Measurements from ENCODE around the gene FKTN.
"Not testable (repeated sequence)": the region's sequence is repeated elsewhere in the genome, so short reads cannot be mapped to it uniquely, and the experiment has no call there.

The FKTN gene

DNA sequence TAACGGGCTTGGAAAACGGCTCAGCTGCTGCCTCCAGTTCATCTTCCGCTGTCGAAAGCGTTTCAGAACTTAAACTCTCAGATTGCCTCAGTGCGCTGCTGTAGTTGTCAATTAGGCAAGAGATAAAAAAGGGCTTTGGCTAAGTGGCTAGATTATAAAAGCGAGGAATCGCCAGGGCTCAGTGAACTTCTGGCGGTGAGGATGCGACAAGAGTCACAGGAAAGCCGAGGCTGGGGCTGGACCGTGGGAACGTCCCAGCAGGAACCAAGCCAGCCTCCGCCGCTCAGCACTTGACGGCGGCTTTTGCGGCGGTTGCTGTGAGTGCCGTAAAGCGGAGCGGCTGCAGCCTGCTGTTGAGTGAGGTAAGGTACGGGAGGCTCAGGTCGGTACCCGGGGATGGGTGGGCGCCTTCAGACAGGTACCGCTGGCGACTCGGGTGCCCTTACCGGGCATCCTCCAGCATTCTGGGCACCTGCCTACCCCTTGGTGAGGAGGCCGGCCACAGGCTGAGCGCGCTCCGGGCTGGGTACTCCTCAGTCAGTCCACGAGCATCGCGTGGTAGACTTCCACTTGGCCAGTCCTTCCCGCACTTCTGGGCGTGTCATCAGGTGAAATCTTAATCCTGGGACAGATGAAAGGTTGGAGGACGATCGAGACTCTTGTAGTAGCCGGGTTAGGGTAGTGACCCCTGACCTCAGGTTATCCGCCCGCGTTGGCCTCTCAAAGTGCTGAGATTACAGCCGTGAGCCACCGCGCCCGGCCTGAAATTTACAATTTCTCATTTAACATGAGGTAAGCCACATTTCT, at the start of gene FKTN:
FKTN (plus strand) TSS at position 328 of the 807 bp plus-strand sequence. CDS start 16,902 bp downstream, outside the sequence.
- peak; percentile 84 for DNase-seq

DNA sequence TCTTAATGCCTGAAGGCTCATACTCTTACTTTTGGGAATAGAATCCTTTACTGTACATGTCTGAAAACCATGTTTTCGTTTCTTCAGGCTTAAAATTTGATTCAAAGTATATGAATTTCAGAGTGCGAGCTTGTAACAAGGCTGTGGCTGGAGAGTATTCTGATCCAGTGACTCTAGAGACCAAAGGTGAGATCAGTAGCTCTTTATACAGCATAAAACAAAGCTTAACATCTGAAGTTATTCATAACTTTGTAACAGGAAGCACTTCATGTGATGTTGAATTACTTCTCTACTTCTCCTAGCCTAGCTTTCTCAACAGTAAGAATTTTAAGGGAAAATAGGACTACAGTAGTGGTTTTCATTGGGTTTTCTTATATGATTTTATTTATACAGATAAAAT, 49.4 kb upstream of the FKTN start:
- DNase-seq = no peak

DNA sequence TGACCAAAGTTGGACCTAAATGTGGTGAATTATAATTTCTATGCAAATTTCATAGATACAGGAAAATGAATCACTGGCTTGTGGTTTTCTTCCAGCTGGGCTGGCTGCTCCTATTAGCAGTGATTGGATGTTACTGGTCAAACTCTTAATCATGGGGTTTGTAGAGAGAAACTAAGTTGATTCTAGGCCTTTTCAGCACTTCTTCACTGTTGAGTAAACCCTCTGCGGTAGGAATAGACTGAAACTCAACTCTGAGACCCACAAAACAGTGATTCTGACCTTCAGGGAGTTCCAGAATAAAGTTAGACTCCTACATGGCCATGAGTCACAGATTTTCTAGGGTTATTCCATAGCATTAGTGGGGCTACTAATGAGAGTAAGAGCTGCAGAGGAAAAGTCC, 47.9 kb upstream of the FKTN start:
- peak; percentile 82 for DNase-seq

DNA sequence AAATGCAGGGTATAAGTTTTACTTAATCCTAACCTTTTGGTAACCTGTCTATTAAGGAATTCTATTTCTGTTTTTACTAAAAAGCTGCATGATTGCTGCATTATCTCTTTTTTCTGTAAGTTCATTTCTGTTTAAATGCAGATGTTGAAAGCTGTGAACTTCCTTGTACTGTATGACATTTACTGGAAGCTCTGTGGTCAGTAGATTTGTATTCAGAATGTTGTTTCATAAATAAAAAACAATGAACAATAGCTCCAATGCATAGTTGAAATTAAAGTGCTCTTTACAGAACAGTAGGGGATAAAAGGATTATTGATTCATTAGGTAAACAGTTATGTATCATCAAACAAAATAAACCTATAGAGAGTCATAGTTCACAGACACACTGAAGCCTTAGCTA, 46.5 kb upstream of the FKTN start:
- DNase-seq = no peak

DNA sequence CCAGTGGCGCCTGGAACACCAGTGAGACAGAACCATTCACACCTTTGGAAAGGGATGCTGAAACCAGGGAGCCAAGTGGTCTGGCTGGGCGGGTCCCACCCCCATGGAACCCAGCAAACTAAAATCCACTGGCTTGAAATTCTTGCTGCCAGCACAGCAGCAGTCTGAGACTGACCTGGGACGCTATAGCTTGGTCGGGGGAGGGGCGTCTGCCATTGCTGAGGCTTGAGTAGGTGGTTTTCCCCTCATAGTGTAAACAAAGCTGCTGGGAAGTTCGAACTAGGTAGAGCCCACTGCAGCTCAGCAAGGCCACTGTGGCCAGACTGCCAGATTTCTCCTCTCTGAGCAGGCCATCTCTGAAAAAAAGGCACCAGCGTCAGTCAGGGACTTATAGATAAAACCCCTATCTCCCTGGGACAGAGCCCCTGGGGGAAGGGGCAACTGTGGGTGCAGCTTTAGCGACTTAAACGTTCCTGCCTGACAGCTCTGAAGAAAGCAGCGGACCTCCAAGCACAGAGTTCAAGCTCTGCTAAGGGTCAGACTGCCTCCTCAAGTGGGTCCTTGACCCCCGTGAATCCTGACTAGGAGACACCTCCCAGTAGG, 42.0 kb upstream of the FKTN start:
- DNase-seq = no peak

DNA sequence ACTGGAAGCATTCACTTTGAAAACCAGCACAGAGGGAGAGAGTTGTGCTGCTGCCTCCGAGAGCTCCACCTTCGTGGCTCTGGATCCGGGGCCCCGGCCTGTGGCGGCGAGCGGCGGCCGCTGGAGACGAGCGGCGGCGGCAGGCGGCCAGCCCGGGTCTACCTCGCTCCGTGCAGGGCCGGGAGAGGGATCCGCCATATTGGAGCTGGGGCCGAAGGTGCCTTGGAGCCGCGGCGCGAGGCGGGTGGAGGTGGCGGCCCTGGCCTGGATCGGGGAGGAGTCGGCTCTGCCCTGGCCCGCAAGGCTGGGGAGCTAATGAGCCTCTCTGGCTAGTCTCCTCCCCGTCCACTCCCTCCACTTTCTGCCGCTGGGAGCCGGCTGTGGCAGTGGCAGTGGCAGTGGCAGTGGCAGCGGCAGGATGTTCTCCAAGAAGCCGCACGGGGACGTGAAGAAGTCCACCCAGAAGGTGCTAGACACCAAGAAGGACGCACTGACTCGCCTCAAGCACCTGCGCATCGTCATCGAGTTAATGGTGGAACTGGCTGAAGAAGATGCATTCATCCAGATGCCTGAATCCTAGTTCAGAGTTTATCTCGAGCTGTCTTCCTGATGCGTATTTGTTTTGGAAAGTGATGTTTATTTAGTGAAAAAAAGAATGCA, 38.1 kb upstream of the FKTN start:
- DNase-seq = peak; percentile 19

DNA sequence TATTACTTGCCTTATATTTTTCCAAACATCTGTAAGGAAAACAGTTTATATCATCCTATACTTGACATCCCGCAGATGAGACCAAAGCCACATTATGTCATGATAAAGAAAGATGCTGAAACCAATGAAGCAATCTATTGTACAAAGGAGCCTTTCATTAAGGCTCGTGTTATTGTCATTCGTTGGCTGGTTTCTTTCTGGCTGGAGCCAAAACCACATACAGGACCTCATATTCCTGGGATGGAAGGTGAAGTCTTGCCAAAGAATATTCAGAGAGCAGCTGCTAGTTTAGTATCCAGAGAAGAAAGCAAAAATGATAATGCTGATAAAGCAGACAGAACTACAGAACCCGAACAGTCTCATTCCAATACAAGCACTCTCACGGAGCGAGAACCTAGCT, 36.9 kb upstream of the FKTN start:
- not testable (repeated sequence) for DNase-seq

DNA sequence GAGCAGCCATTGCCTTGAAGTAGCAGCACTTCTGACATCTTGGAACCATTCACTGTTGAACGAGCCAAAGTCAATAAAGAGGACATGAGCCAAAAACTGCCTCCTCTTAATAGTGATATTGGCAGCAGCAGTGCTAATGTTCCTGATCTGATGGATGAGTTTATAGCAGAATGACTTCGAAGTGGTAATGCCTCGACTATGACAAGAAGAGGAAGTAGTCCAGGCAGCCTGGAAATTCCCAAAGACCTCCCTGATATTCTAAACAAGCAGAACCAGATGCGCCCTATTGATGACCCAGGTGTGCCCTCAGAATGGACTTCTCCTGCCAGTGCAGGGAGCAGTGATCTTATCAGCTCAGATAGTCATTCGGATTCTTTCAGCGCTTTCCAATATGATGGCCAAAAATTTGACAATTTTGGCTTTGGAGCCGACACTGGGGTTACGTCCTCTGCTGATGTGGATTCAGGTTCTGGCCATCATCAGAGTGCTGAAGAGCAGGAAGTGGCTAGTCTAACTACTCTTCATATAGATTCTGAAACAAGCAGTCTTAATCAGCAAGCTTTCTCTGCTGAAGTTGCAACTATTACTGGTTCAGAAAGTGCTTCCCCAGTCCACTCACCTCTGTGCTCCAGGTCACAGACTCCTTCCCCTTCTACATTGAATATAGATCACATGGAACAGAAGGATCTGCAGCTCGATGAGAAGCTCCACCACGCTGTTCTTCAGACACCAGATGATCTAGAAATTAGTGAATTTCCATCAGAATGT, 35.1 kb upstream of the FKTN start:
- DNase-seq = not testable (repeated sequence)

DNA sequence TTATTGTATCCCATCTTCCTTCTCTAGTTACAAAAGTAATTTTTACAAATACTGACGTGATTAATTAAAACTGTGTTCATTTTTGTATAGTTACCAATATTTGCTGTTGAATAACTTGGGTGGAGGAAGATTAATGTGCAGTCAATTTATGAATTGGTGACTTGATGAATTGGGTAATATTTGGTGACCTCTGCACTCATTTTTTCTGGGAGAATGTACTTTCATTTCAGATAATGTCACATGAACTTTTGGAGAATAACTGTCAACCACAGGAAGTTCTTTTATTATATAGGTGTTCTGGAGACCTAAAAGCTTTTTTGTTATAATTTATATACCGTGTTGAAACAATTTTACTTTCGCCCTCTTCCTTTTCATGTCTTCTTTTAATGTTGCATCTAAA, 26.4 kb upstream of the FKTN start:
- DNase-seq = no peak

DNA sequence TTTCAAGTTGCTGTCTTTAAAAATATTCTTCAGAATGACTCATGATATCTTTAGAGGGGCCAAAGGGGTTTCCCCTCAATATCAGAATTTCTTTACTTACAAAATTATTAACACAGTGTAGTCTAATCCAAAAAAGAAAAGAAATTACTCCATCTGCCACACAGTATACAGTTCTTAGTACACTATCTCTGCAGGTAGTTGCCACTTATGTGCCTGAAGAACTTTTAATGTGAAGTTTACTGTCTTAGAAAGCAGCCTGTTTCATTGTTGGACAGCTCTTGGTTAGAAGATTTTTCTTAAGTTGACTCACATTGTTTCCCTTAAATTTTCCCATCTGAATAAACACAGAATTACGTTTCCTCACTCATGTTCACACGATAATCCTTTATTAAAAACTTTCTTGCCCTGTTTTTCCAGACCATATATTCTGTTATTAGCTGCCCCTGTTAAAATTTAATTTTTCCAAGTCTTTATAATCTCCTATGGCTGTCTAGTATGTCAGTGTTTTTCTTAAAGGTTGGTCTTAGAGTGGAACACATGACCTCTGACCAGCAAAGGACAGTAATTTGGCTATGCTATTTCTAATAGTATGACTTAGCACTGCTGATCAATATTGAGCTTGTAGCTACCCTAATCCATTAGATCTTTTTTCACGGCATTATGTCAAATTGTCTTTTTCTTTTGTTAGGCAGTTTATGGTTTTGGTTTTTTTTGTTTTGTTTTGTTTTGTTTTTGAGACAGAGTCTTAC, 21.8 kb upstream of the FKTN start:
- DNase-seq = no peak

DNA sequence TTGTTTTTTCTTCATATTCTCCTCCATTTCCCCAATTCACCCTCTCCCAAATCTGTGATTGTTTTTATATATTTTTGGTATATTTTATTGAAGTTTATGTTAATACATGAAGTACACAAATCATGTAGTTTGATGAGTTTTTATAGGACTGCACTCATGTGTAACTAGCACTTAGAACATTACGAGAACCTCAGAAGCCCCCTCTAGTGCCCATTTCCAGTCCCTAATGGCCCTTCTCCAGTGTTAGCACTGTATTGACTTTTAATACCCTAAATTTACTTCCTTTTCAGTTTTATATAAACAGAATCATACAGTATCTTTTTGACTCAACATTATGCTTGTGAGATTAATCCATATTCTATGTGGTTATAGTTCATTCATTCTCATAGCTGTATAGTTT, 18.5 kb upstream of the FKTN start:
- DNase-seq = no peak

DNA sequence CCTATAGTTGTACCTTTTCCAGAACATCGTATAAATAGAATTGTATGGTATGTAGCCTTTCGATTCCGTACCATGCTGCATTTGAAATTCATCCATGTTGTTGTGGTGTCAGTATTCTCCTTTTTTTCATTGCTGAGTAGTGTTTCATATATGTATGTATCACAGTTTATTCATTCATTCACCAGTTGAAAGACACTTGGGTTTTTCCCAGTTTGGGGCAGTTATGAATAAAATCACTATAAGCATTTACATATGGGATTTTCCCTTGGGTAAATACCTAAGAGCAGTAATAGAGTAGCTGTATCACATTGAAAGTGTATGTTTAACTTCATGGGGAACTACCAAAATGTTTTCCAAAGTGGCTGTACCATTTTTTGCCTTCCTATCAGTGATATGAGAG, 16.1 kb upstream of the FKTN start:
- no peak for DNase-seq

DNA sequence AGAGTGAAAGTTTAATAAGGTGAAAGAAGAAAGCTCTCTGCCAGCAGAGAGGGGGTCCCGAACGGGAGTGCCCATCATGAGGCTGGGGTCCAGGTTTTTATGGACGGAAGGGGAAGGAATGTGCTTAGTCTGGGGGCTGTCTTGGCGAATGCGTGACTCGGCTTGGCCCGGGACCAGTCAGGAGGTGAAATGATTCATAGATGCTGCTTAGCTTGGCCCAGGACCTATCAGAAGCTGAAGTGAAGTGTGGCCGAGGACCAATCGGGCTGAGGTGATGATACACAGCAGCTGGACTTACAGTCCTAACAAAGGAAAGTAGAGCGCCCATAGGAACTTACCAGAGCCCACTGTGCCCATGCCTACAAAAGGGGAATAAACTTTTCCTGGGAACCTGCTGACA, 3.9 kb upstream of the FKTN start:
- no peak for DNase-seq

DNA sequence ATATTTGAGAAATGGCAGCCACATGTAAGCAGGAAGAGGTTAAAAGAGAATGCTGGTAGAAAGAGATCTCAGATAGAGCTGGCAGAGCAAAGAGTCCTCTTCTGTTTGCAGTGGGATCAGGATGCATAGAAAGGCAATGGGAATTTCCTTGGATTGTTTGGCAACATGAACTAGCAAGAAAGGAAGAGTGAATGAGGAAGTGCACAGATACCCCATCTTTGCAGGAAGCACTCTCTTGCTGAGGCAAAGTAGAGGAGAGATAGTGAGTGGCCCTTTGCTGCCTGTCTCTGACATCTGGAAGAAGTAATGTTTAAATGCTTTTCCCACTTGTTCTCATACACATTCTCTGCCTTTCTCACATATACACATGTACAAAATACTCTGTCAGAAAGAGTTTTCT, 14.5 kb downstream of the FKTN start:
- DNase-seq = no peak

DNA sequence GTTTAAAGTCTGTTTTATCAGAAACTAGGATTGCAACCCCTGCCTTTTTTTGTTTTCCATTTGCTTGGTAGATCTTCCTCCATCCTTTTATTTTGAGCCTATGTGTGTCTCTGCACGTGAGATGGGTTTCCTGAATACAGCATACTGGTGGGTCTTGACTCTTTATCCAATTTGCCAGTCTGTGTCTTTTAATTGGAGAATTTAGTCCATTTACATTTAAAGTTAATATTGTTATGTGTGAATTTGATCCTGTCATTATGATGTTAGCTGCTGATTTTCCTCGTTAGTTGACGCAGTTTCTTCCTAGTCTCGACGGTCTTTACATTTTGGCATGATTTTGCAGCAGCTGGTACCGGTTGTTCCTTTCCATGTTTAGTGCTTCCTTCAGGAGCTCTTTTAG, 22.0 kb downstream of the FKTN start:
- not testable (repeated sequence) for DNase-seq

DNA sequence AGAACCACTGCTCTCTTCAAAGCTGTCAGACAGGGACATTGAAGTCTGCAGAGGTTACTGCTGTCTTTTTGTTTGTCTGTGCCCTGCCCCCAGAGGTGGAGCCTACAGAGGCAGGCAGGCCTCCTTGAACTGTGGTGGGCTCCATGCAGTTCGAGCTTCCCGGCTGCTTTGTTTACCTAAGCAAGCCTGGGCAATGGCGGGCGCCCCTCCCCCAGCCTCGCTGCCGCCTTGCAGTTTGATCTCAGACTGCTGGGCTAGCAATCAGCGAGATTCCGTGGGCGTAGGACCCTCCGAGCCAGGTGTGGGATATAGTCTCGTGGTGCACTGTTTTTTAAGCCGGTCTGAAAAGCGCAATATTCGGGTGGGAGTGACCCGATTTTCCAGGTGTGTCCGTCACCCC, 23.6 kb downstream of the FKTN start:
- DNase-seq = not testable (repeated sequence)

DNA sequence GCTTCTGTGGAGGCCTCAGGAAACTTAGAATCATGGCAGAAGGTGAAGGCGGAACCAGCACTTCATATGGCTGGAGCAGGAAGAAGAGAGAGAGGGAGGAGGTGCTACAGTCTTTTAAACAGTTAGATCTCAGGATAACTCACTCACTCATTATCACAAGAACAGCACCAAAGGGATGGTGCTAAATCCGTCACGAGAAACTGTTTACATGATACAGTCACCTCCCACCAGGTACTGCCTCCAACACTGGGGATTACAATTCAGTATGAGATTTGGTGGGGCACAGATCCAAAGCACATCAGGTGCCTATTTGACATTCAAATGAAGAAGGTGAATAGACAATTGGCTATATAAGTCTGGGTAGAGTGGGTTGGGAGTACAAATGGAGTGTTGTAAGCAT, 35.2 kb downstream of the FKTN start:
- DNase-seq = no peak

DNA sequence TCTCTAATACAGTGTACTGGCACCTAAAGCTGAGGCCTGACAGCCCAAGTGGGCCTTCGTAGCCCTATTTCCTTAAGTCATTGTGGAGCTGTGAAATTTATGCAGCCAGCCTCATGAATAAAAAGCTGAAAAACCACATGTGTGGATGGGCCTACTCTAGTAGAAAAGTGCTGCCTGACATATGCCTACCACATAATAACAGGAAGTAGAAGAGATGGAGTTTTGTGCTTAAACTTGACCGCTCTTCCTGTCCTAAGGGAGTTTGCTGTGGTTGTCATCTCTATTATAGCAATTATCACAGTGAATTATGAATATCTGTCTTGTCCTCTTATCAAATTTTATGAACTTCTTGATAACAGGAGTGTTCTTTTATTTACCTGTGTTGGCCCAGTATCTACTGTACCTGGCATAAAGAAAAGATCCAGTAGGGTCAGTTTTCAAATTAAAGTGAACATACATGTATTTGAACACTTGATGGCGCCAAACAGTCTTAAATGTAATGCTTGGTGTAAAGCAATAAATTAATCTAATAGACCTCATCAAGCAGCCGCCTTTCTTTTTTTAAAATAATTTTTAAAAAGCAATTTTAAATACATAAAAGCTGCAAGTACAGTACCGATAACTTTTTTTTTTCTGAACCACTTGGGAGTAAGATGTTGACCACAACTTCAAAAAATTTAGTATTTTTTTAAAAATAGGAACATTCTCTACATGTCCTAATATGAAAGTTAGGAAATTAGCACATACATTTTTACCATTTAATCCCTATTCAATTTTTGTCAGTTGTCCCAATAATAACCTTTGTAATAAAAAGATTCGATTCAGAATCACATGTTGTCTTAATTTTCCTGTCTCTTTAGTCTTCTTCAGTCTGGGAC, 51.0 kb downstream of the FKTN start:
- peak; percentile 43 for DNase-seq

DNA sequence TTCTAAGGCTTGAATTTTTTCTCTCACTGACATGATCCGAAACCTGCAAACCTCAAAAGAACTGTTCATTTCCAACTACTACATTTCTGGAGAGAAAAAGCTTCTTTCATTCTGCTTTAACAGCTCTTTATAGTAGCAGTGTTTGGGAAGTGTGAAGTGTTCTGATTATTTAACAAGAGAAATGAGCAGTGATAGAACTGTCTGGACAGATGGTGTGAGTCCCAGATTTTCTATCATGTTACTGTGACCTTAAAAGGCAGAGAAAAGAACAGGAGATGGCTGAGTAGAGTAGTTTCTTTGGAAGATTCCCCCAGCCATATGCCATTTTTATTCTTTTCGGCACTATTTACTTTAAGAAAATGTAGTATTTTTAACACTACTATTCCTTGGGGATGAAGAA, 63.1 kb downstream of the FKTN start:
- DNase-seq = no peak

DNA sequence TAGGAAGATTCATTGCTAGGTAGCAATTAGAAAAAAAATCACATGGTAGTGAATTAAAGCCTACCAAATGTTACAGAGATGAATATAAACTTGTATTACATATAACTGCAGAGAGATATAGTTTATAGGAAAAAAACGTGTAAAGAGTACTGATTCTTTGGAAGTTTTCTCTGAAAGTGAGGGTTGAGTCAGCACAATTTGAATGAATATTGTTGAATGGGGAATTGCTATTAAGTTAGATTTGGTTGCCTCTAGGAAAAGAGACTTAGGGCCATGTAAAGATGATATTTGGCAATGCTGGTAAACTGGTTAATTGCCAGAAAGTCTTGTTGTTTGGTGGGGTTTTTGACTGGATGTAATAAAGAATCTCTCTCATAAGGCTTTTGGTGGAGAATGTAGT, 67.2 kb downstream of the FKTN start:
- DNase-seq = no peak

DNA sequence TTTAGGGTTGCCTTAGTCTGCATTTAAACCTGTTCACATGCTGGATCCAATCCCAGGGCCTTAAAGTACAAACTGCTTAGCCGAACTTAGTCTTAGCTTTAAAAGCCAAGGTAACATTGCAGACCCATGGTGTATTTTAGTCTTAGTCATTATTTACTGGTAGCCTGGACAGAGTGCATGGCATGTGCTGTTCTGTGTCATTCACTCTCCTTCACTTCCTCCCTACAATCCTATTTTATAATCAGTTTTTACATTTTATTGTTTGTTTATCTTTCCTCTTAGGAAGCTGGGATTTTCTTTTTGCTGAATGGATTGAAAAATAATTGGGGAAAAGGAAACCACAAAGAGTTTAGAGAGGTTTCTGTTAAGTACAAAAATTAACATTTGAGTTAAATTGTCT, 74.9 kb downstream of the FKTN start:
- no peak for DNase-seq

DNA sequence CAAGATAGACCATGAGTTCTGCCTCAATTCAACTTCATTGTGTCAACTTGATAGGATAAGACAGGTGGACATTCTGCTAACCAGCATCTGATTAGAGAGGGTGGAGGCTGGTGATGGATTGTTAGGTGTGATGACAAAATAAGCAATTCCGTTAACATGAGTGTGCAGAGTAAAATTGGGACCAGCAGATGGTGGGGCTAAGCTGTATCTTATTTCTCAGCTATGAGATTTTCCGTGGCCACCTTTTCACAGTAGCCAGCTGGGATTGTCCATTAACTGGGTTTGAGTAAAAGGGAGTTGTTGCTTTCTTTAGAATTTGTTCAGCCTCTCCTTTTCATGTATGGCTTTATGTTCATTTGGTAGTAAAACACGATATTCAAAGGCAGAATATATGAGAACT, 75.5 kb downstream of the FKTN start:
- no peak for DNase-seq
